Osteoblast (primary cell): ENCODE measurements around the gene PRRT1B. TPM values are rescaled to one million over a fixed set of nuclear protein-coding genes. Genes with fewer than 3 reads are reported as not detected.

ENCODE experiments used
- DNase-seq: peaks from one replicate; pipeline ENCODE4 v3.0.0; 2011; ENCODE audit warnings: low spot score, mixed read lengths; ENCODE audit not compliant: insufficient read length; ENCODE audit errors: missing footprints
- H2AFZ ChIP-seq: 2 replicates; pipeline ENCODE4 v1.6.0; 2011; ENCODE audit warnings: mild to moderate bottlenecking, low read length
- H3K27ac ChIP-seq: 2 replicates; pipeline ENCODE4 v1.5.1; 2011; ENCODE audit warnings: mild to moderate bottlenecking, low read depth, low read length, moderate library complexity
- H3K27me3 ChIP-seq: 2 replicates; pipeline ENCODE4 v1.6.0; 2012; ENCODE audit warnings: mild to moderate bottlenecking, control low read depth, inconsistent platforms, low read length, moderate library complexity; ENCODE audit not compliant: insufficient read depth
- H3K36me3 ChIP-seq: 2 replicates; pipeline ENCODE4 v1.5.1; 2011; ENCODE audit warnings: mild to moderate bottlenecking, low read length, control low read depth, moderate library complexity; ENCODE audit not compliant: insufficient read depth
- H3K4me1 ChIP-seq: 2 replicates; pipeline ENCODE4 v1.5.1; 2011; ENCODE audit warnings: mild to moderate bottlenecking, low read length, control low read depth, moderate library complexity; ENCODE audit not compliant: insufficient read depth
- H3K4me2 ChIP-seq: 2 replicates; pipeline ENCODE4 v1.6.0; 2011; ENCODE audit warnings: mild to moderate bottlenecking, low read length; ENCODE audit not compliant: insufficient read depth
- H3K4me3 ChIP-seq: fragments of 200-600 bp; sonication (generic); 3 replicates; pipeline ENCODE4 v1.5.1; 2012; ENCODE audit warnings: mild to moderate bottlenecking, low read length, inconsistent platforms; ENCODE audit not compliant: insufficient read depth
- H3K79me2 ChIP-seq: 2 replicates; pipeline ENCODE4 v1.6.0; 2012; ENCODE audit warnings: mild to moderate bottlenecking, low read length, control low read depth, inconsistent platforms; ENCODE audit not compliant: insufficient read depth
- H3K9me3 ChIP-seq: 2 replicates; pipeline ENCODE4 v1.5.1; 2011; ENCODE audit warnings: low read depth, low read length, control low read depth
- H4K20me1 ChIP-seq: 2 replicates; pipeline ENCODE4 v1.6.0; 2012; ENCODE audit warnings: mild to moderate bottlenecking, low read length, control low read depth; ENCODE audit not compliant: insufficient read depth
- total RNA-seq: library from RNA; depleted of rRNA; stranded (reverse); fragments of >200 nt; gene quantifications from 2 replicates; pipeline ENCODE4 v1.2.3, GENCODE V29; 2012
- TF ChIP-seq, protein P1 (sequence below): IDR thresholded peaks from 2 replicates; pipeline ENCODE4 v1.5.1; 2011; ENCODE audit warnings: mild to moderate bottlenecking, low read depth, low read length, moderate library complexity; ENCODE audit errors: extremely low read depth

PRRT1B gene
- total RNA-seq, 1 donor, result not detected

GRCh38 chr9:131565369-131565768 is 20.0 kb downstream of the PRRT1B start:
- no peaks in the 10 kb centered on the region for H4K20me1 ChIP-seq
- no peaks in the 10 kb centered on the region for H3K9me3 ChIP-seq
- no peaks in the 10 kb centered on the region for H3K79me2 ChIP-seq
- peaks cover 4% of the 10 kb centered on the region for H3K4me1 ChIP-seq
- H3K27me3 ChIP-seq, result no peaks in the 10 kb centered on the region
- H3K4me2 ChIP-seq, result no peak overlapping the region
- no peak overlapping the region for H2AFZ ChIP-seq
- no peak overlapping the region for H3K27ac ChIP-seq
- TF ChIP-seq, protein P1, sequence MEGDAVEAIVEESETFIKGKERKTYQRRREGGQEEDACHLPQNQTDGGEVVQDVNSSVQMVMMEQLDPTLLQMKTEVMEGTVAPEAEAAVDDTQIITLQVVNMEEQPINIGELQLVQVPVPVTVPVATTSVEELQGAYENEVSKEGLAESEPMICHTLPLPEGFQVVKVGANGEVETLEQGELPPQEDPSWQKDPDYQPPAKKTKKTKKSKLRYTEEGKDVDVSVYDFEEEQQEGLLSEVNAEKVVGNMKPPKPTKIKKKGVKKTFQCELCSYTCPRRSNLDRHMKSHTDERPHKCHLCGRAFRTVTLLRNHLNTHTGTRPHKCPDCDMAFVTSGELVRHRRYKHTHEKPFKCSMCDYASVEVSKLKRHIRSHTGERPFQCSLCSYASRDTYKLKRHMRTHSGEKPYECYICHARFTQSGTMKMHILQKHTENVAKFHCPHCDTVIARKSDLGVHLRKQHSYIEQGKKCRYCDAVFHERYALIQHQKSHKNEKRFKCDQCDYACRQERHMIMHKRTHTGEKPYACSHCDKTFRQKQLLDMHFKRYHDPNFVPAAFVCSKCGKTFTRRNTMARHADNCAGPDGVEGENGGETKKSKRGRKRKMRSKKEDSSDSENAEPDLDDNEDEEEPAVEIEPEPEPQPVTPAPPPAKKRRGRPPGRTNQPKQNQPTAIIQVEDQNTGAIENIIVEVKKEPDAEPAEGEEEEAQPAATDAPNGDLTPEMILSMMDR, result no peak
- no peak for DNase-seq
- H3K36me3 ChIP-seq, result no peaks in the 10 kb centered on the region
- H3K4me3 ChIP-seq, result no peak overlapping the region

- Histone ChIP-seq H3K4me3 (no peak overlapping the region), H3K4me1 (peaks cover 4% of the 10 kb centered on the region), H4K20me1 (no peaks in the 10 kb centered on the region), H3K36me3 (no peaks in the 10 kb centered on the region), H3K4me2 (no peak overlapping the region), H3K27ac (no peak overlapping the region), H3K9me3 (no peaks in the 10 kb centered on the region), H3K27me3 (no peaks in the 10 kb centered on the region), H2AFZ (no peak overlapping the region), H3K79me2 (no peaks in the 10 kb centered on the region)
- DNase-seq, result no peak
- TF ChIP-seq, protein P1, result no peak
These were observed 20.8 kb downstream of the PRRT1B start for GRCh38 chr9:131566158-131566557.

- DNase-seq, result peak; percentile 43
- TF ChIP-seq, protein P1, result no peak
- Histone ChIP-seq H4K20me1 (no peaks in the 10 kb centered on the region), H3K27ac (no peak overlapping the region), H3K79me2 (no peaks in the 10 kb centered on the region), H3K36me3 (no peaks in the 10 kb centered on the region), H3K27me3 (no peaks in the 10 kb centered on the region), H3K4me1 (no peaks in the 10 kb centered on the region), H2AFZ (no peak overlapping the region), H3K4me3 (no peak overlapping the region), H3K4me2 (no peak overlapping the region), H3K9me3 (no peaks in the 10 kb centered on the region)
These were observed 22.6 kb downstream of the PRRT1B start for GRCh38 chr9:131567910-131568309.

DNA sequence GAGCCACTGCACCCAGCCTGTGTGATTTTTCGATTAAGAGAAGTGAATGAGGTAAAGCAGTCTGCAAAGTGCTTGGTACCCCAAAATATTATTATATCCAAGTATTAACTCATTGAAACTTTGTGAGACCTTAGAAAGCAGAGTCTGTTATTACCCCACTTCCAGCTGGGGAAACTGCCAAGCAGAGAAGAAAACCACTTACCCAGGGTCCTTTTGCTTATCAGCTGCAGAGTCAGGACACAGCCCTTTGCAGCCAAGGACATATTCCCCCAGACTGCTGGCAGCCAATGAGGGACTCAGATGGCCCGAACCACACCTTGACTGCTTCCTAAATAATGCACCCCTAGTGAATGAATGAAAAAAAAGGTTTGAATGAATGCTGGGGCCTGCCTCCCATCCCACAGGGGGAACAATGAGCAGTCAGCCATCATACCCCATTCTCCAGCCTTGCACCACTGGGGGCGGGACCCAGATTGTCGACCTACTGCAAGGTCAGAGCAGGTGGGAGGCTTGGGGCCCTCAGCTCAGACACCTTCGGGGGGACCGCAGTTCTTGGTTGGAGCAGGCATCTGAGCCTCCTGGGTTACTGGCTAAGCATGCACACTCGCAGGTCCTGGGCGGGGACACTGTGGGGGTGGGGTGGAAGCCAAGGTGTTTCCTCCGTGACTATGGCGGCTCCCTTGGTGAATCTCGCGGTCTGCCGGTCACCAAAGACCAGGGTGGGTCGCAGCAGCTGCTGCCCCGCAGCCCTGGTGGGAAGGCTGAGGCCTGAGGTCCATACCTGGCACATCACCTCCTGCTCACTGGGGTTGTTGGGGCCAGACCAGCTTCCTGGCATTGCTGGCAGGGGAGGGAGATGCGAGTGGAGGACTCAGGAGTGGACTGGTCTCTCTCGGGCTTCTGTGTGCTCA is 29.7 kb downstream of the PRRT1B start:
- H3K9me3 ChIP-seq, result no peaks in the 10 kb centered on the region
- TF ChIP-seq, protein P1, result no peak
- H3K4me1 ChIP-seq, result no peaks in the 10 kb centered on the region
- peak; percentile 55 for DNase-seq
- no peak overlapping the region for H3K4me3 ChIP-seq
- H3K4me2 ChIP-seq, result no peak overlapping the region
- no peaks in the 10 kb centered on the region for H4K20me1 ChIP-seq
- no peaks in the 10 kb centered on the region for H3K36me3 ChIP-seq
- H3K27me3 ChIP-seq, result no peaks in the 10 kb centered on the region
- no peaks in the 10 kb centered on the region for H3K79me2 ChIP-seq
- no peak overlapping the region for H2AFZ ChIP-seq
- no peak overlapping the region for H3K27ac ChIP-seq
